Testis (tissue), 3 donors: ENCODE results near the gene GPR161. TPM values are rescaled to one million over a fixed set of nuclear protein-coding genes. Genes with fewer than 3 reads are reported as not detected.
A peak's percentile ranks its signal among the peaks of the same experiment; 100 is the strongest.

Experiments
- DNase-seq: peaks from one replicate; pipeline ENCODE4 v3.0.0-alpha.2; 2019
- H3K27ac ChIP-seq, 2 donors: fragments of 200-600 bp; sonication (generic); one replicate each; pipeline ENCODE4 v1.5.1; 2019
- H3K27me3 ChIP-seq: fragments of 200-600 bp; sonication (generic); one replicate; pipeline ENCODE4 v1.5.1; 2019
- H3K36me3 ChIP-seq: fragments of 200-600 bp; sonication (generic); one replicate; pipeline ENCODE4 v1.5.1; 2017; ENCODE audit warnings: low read depth; ENCODE audit errors: missing control alignments
- H3K4me1 ChIP-seq: fragments of 200-600 bp; sonication (generic); one replicate; pipeline ENCODE4 v1.5.1; 2019
- H3K4me3 ChIP-seq, 2 donors: fragments of 200-600 bp; sonication (generic); one replicate each; pipeline ENCODE4 v1.5.1; 2017 to 2019
- H3K9me3 ChIP-seq: fragments of 200-600 bp; sonication (generic); one replicate; pipeline ENCODE4 v1.5.1; 2017
- CTCF ChIP-seq, 3 experiments: fragments of 450-650 bp in 2 of 3; fragments of 200-600 bp in 1 of 3; sonication (generic) in 1 of 3; IDR thresholded peaks; one replicate each; pipeline ENCODE4 v1.5.1; 2016 to 2019; ENCODE audit warnings: antibody characterized with exemption in 3 of 3, mild to moderate bottlenecking in 2 of 3, moderate library complexity in 1 of 3
- POLR2A ChIP-seq: fragments of 450-650 bp; IDR thresholded peaks from one replicate; pipeline ENCODE4 v1.6.1; 2017; ENCODE audit warnings: antibody characterized with exemption, mild to moderate bottlenecking, moderate library complexity
- WGBS, 2 donors: methylation state at CpG; one replicate each; pipeline ENCODE4 v1.1.5; 2018; 5-methylcytosine and 5-hydroxymethylcytosine counted together
- intact Hi-C: fragments of 100-400 bp; cut with DNase I; formaldehyde crosslinking; loops from one replicate; pipeline ENCODE4 v1.15.1; 2023; ENCODE audit warnings: low total_unique reads
- polyA plus RNA-seq: library from polyadenylated mRNA; stranded (reverse); fragments of 350-450 nt; fragmentation: Illumina TruSeq; extraction: RNeasy Lipid Tissue Mini Kit (QIAGEN cat#74804); gene quantifications from one replicate; pipeline ENCODE4 v1.2.3, GENCODE V29; 2014; ENCODE audit warnings: low read depth, low replicate concordance; ENCODE audit not compliant: insufficient read depth
- total RNA-seq, 2 donors: library from RNA; depleted of rRNA; stranded (reverse); fragments of >200 nt; gene quantifications; one replicate each; pipeline ENCODE4 v1.2.3, GENCODE V29; 2016

Gene GPR161
- total and polyA plus RNA-seq, 3 donors from 2014 or later: 3.7 to 6.7 (median 6.1) TPM

GRCh38 chr1:168148916-168149315 lies 12.2 kb upstream of the GPR161 start:
- Histone ChIP-seq H3K4me1 (peaks cover 5% of the 10 kb centered on the region), H3K36me3 (no peaks in the 10 kb centered on the region), H3K27me3 (no peaks in the 10 kb centered on the region), H3K27ac (peak overlapping the region in 1 of 2 donors; percentile 12), H3K4me3 (no peak overlapping the region), H3K9me3 (no peaks in the 10 kb centered on the region)
- intact Hi-C loops: no loop called here
- 48 to 53% methylated on average over 4 of the region's 4 CpGs for whole genome bisulfite sequencing, 2 donors
- no peak for TF ChIP-seq POLR2A
- no peak for TF ChIP-seq CTCF (IDR thresholded peaks at IDR 0.05)
- DNase-seq: no peak

GRCh38 chr1:168146626-168147025 lies 9.9 kb upstream of the GPR161 start:
- H3K27ac ChIP-seq: no peak overlapping the region
- H3K4me1 ChIP-seq: peaks cover 5% of the 10 kb centered on the region
- H3K4me3 ChIP-seq: peak overlapping the region in 1 of 2 donors; percentile 12
- peak; percentile 21 for DNase-seq
- WGBS, 2 donors: 59 to 70% methylated on average over 11 of the region's 11 CpGs
- no peaks in the 10 kb centered on the region for H3K36me3 ChIP-seq
- TF ChIP-seq CTCF (IDR thresholded peaks at IDR 0.05) (no peak), POLR2A (no peak)
- no peaks in the 10 kb centered on the region for H3K27me3 ChIP-seq
- intact Hi-C loops: no loop called here
- H3K9me3 ChIP-seq: no peaks in the 10 kb centered on the region

- WGBS, 2 donors: 39 to 50% methylated on average over 5 of the region's 5 CpGs
- DNase-seq: no peak
- intact Hi-C loops: no loop called here
- no peak overlapping the region for H3K4me3 ChIP-seq
- TF ChIP-seq POLR2A (no peak), CTCF (IDR thresholded peaks at IDR 0.05) (no peak)
- peaks cover 5% of the 10 kb centered on the region for H3K4me1 ChIP-seq
- no peak overlapping the region for H3K27ac ChIP-seq
- H3K36me3 ChIP-seq: no peaks in the 10 kb centered on the region
- H3K9me3 ChIP-seq: no peaks in the 10 kb centered on the region
- H3K27me3 ChIP-seq: no peaks in the 10 kb centered on the region
Measured at GRCh38 chr1:168146160-168146539, 9.4 kb upstream of the GPR161 start.

- intact Hi-C loops: no loop called here
- peaks cover 5% of the 10 kb centered on the region for H3K4me1 ChIP-seq
- H3K27me3 ChIP-seq: no peaks in the 10 kb centered on the region
- TF ChIP-seq CTCF (IDR thresholded peaks at IDR 0.05) (peak; percentile 91 to 99 (median 96)), POLR2A (no peak)
- 23 to 28% methylated on average over 12 to 14 of the region's 15 CpGs for WGBS, 2 donors
- no peak overlapping the region for H3K27ac ChIP-seq
- no peaks in the 10 kb centered on the region for H3K9me3 ChIP-seq
- no peak overlapping the region for H3K4me3 ChIP-seq
- no peaks in the 10 kb centered on the region for H3K36me3 ChIP-seq
- peak; percentile 92 for DNase-seq
Measured at GRCh38 chr1:168145184-168146159, 8.7 kb upstream of the GPR161 start.
